Lung microvascular endothelial cell (primary cell): ENCODE measurements around the gene LRP1-AS. TPM values are rescaled to one million over a fixed set of nuclear protein-coding genes. Genes with fewer than 3 reads are reported as not detected.

Experiments
- DNase-seq, 2 donors: peaks; one replicate each; pipeline versions ENCODE4 v3.0.0 to v3.0.0-alpha.2; 2010; ENCODE audit warnings: low read depth in 2 of 2
- total RNA-seq: library from RNA; depleted of rRNA; stranded (reverse); fragments of >200 nt; gene quantifications from 2 replicates; pipeline ENCODE4 v1.2.1, GENCODE V29; 2014

Gene LRP1-AS
- total RNA-seq, 1 donor from 2014 or later: not detected

GRCh38 chr12:57160741-57161140, 13.3 kb upstream of the LRP1-AS start:
- DNase-seq: no peak

- no peak for DNase-seq
These were observed 12.6 kb upstream of the LRP1-AS start for GRCh38 chr12:57160040-57160439.

- no peak for DNase-seq
These were observed 11.9 kb upstream of the LRP1-AS start for GRCh38 chr12:57159311-57159710.

GRCh38 chr12:57158665-57159064, 11.2 kb upstream of the LRP1-AS start:
- no peak for DNase-seq

- DNase-seq: no peak
These were observed 10.8 kb upstream of the LRP1-AS start for GRCh38 chr12:57158186-57158585.

- DNase-seq: no peak
These were observed 10.3 kb upstream of the LRP1-AS start for GRCh38 chr12:57157588-57158173.

GRCh38 chr12:57156701-57157403, 9.4 kb upstream of the LRP1-AS start:
- DNase-seq: no peak

GRCh38 chr12:57154804-57155434, 7.5 kb upstream of the LRP1-AS start:
- DNase-seq: no peak

- DNase-seq: no peak
These were observed 6.7 kb upstream of the LRP1-AS start for GRCh38 chr12:57154076-57154475.

GRCh38 chr12:57153415-57153997, 6.1 kb upstream of the LRP1-AS start:
- no peak for DNase-seq

GRCh38 chr12:57152639-57153038, 5.2 kb upstream of the LRP1-AS start:
- peak in 1 of 2 donors; percentile 51 for DNase-seq

- peak in 1 of 2 donors; percentile 51 for DNase-seq
These were observed 4.6 kb upstream of the LRP1-AS start for GRCh38 chr12:57151741-57152630.

GRCh38 chr12:57150400-57151000, 3.1 kb upstream of the LRP1-AS start:
- no peak for DNase-seq

- DNase-seq: peak in 1 of 2 donors; percentile 17
These were observed 2.0 kb upstream of the LRP1-AS start for GRCh38 chr12:57149245-57149900.

GRCh38 chr12:57148469-57149244, 1.2 kb upstream of the LRP1-AS start:
- peak in 1 of 2 donors; percentile 12 for DNase-seq

GRCh38 chr12:57146092-57146491, 1.3 kb downstream of the LRP1-AS start:
- DNase-seq: no peak

- no peak for DNase-seq
These were observed 1.9 kb downstream of the LRP1-AS start for GRCh38 chr12:57145460-57146059.

- no peak for DNase-seq
These were observed 4.0 kb downstream of the LRP1-AS start for GRCh38 chr12:57143454-57143853.

- no peak for DNase-seq
These were observed 4.7 kb downstream of the LRP1-AS start for GRCh38 chr12:57142727-57143126.
